SK-N-SH treated with all-trans-retinoic acid at 6 μM for 48 hours (cell line): Measurements from ENCODE around the gene GRB7.

Experiments used
- ISL1 ChIP-seq: fragments of 250-450 bp; sonication (Bioruptor Pico); IDR thresholded peaks from 2 replicates; pipeline ENCODE4 v2.1.2; 2022; ENCODE audit warnings: mild to moderate bottlenecking, moderate library complexity
- ZC3H10 ChIP-seq: fragments of 250-450 bp; sonication (Bioruptor Pico); IDR thresholded peaks from 2 replicates; pipeline ENCODE4 v1.5.1; 2021; ENCODE audit warnings: mild to moderate bottlenecking, moderate library complexity
- ZFP3 ChIP-seq: fragments of 250-450 bp; sonication (Bioruptor Pico); IDR thresholded peaks from 2 replicates; pipeline ENCODE4 v1.5.0; 2020; ENCODE audit warnings: mild to moderate bottlenecking, moderate library complexity
- TF ChIP-seq, protein P1 (sequence below): fragments of 250-450 bp; sonication (Bioruptor Pico); IDR thresholded peaks from 2 replicates; pipeline ENCODE4 v1.8.0; 2020; ENCODE audit warnings: mild to moderate bottlenecking, moderate library complexity, borderline replicate concordance

GRCh38 chr17:39756380-39757079 is 18.8 kb downstream of the GRB7 start:
- no peak for TF ChIP-seq ZC3H10 (CRISPR knock-in tag)
- TF ChIP-seq, protein P1, sequence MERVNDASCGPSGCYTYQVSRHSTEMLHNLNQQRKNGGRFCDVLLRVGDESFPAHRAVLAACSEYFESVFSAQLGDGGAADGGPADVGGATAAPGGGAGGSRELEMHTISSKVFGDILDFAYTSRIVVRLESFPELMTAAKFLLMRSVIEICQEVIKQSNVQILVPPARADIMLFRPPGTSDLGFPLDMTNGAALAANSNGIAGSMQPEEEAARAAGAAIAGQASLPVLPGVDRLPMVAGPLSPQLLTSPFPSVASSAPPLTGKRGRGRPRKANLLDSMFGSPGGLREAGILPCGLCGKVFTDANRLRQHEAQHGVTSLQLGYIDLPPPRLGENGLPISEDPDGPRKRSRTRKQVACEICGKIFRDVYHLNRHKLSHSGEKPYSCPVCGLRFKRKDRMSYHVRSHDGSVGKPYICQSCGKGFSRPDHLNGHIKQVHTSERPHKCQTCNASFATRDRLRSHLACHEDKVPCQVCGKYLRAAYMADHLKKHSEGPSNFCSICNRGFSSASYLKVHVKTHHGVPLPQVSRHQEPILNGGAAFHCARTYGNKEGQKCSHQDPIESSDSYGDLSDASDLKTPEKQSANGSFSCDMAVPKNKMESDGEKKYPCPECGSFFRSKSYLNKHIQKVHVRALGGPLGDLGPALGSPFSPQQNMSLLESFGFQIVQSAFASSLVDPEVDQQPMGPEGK (CRISPR knock-in tag), result no peak
- TF ChIP-seq ISL1 (CRISPR knock-in tag), result no peak
- no peak for TF ChIP-seq ZFP3 (CRISPR knock-in tag)
